ENCODE measurements around the gene WNT7B.

- no peak for TF ChIP-seq USF2 (IDR thresholded peaks at IDR 0.05; ENCODE audit: low read length)
- TF ChIP-seq, protein P1, sequence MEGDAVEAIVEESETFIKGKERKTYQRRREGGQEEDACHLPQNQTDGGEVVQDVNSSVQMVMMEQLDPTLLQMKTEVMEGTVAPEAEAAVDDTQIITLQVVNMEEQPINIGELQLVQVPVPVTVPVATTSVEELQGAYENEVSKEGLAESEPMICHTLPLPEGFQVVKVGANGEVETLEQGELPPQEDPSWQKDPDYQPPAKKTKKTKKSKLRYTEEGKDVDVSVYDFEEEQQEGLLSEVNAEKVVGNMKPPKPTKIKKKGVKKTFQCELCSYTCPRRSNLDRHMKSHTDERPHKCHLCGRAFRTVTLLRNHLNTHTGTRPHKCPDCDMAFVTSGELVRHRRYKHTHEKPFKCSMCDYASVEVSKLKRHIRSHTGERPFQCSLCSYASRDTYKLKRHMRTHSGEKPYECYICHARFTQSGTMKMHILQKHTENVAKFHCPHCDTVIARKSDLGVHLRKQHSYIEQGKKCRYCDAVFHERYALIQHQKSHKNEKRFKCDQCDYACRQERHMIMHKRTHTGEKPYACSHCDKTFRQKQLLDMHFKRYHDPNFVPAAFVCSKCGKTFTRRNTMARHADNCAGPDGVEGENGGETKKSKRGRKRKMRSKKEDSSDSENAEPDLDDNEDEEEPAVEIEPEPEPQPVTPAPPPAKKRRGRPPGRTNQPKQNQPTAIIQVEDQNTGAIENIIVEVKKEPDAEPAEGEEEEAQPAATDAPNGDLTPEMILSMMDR (IDR thresholded peaks at IDR 0.05; ENCODE audit: control extremely low read depth in 1 of 3, insufficient read depth in 1 of 3, low read depth in 1 of 3, low read length in 3 of 3): no peak
These were observed 96.0 kb downstream of the WNT7B start for GRCh38 chr22:45880716-45881523.
